Pancreas (tissue), 10 donors: ENCODE data around the gene SAMD14. TPM values are rescaled to one million over a fixed set of nuclear protein-coding genes. Genes with fewer than 3 reads are reported as not detected.
A peak's percentile ranks its signal among the peaks of the same experiment; 100 is the strongest.

ENCODE experiments used
- ATAC-seq, 4 donors: fragments of 200-7000 bp; cut with Tn5 transposase; one replicate each; pipeline versions ENCODE4 v1.8.0 to v1.9.1; 2020; ENCODE audit warnings: mild to moderate bottlenecking in 4 of 4, moderate library complexity in 4 of 4
- DNase-seq, 6 donors: peaks; one replicate each; pipeline ENCODE4 v3.0.0-alpha.2; 2020
- FAIRE-seq: peaks from 2 replicates; lab custom pipeline; 2012; peaks lifted over from hg19 to GRCh38; lab: Jason Lieb, UNC
- H3K27ac ChIP-seq, 4 donors: fragments of 200-600 bp; sonication (generic); 1 replicate in 3 of 4; 2 replicates in 1 of 4; pipeline versions ENCODE4 v1.5.0 to v1.8.0; 2020
- H3K27me3 ChIP-seq, 4 donors: fragments of 200-600 bp; one replicate each; pipeline ENCODE4 v1.8.0; 2021
- H3K36me3 ChIP-seq, 3 donors: fragments of 200-600 bp; sonication (generic) in 1 of 3; one replicate each; pipeline versions ENCODE4 v1.5.0 to v1.8.0; 2020 to 2021
- H3K4me1 ChIP-seq, 3 donors: fragments of 200-600 bp; one replicate each; pipeline ENCODE4 v1.8.0; 2021
- H3K4me3 ChIP-seq, 4 donors: fragments of 200-600 bp; sonication (generic) in 2 of 4; one replicate each; pipeline versions ENCODE4 v1.5.0 to v1.8.0; 2020 to 2021
- H3K9me3 ChIP-seq, 4 donors: fragments of 200-600 bp; one replicate each; pipeline ENCODE4 v1.8.0; 2021
- CTCF ChIP-seq, 4 donors: fragments of 200-600 bp; sonication (generic) in 3 of 4; IDR thresholded peaks; one replicate each; pipeline versions ENCODE4 v1.5.0 to v1.8.0; 2021; ENCODE audit warnings: antibody characterized with exemption in 4 of 4
- WGBS, 2 donors: extraction: QIAGEN DNeasy Blood & Tissue Kit; methylation state at CpG; one replicate each; pipeline ENCODE4 v1.1.7; 2013; 5-methylcytosine and 5-hydroxymethylcytosine counted together
- intact Hi-C, 3 donors: fragments of 100-400 bp; cut with DNase I; formaldehyde crosslinking; loops; one replicate each; pipeline versions ENCODE4 v1.11.1 to v1.14.2; 2022
- polyA plus RNA-seq, 2 donors: library from polyadenylated mRNA; stranded (reverse); fragments of 200-250 nt; gene quantifications; one replicate each; pipeline ENCODE4 v1.2.3, GENCODE V29; 2013
- total RNA-seq, 6 donors: library from RNA; stranded (reverse); fragmentation: NEBNext Ultra II Directional in 4 of 6; extraction: Animal tissue kit (Norgen Biotek cat#: 25700) in 4 of 6; gene quantifications; one replicate each; pipeline versions ENCODE4 v1.2.1 to v1.2.4, GENCODE V29; 2021 to 2023
- donor health status: healthy with polysubstance abuse.
- donor health status: DM: no; HTN: no; CAD: no; lungs with moderate emphysema.
- donor health status: DM: no; HTN: no; CAD: no.
- donor health status: control.
- donor health status: control.
- donor health status: Bipolar disorder and iron deficiency.
- donor health status: DM: yes; HTN: yes; CAD: no.
- donor health status: DM: no; HTN: no; CAD: no.
- donor health status: DM: no; HTN: no; CAD: no.
- donor health status: DM: yes; HTN: yes; CAD: no.

Gene SAMD14
- total and polyA plus RNA-seq, 8 donors = 0.09 to 1.3 (median 0.61) TPM

GRCh38 chr17:50111673-50112655 lies 18.0 kb downstream of the SAMD14 start:
- H3K4me1 ChIP-seq = peaks cover 5 to 21% (median 19%) of the 10 kb centered on the region in 3 donors
- H3K4me3 ChIP-seq = no peak overlapping the region
- peaks cover 0 to 16% (median 4%) of the 10 kb centered on the region in 3 donors for H3K36me3 ChIP-seq
- H3K27ac ChIP-seq = peak overlapping the region in 3 of 4 donors; percentile 39 to 52 (median 44)
- intact Hi-C loops = no loop called here
- peak; percentile 58 to 71 (median 69) for DNase-seq
- H3K27me3 ChIP-seq = no peaks in the 10 kb centered on the region
- peak; percentile 55 to 84 (median 62) for ATAC-seq
- WGBS, 2 donors = 56 to 62% methylated on average over 13 to 14 of the region's 14 CpGs
- no peak for TF ChIP-seq CTCF (IDR thresholded peaks at IDR 0.05)
- FAIRE-seq = no peak
- H3K9me3 ChIP-seq = no peaks in the 10 kb centered on the region

GRCh38 chr17:50110591-50111349 lies 19.2 kb downstream of the SAMD14 start:
- FAIRE-seq (no peak), DNase-seq (peak in 5 of 6 donors; percentile 67 to 84 (median 80)), ATAC-seq (peak; percentile 55 to 62 (median 60))
- Histone ChIP-seq H3K27me3 (no peaks in the 10 kb centered on the region), H3K9me3 (no peaks in the 10 kb centered on the region), H3K4me1 (peaks cover 5 to 21% (median 15%) of the 10 kb centered on the region in 3 donors), H3K36me3 (peaks cover 0 to 24% (median 4%) of the 10 kb centered on the region in 3 donors), H3K4me3 (no peak overlapping the region), H3K27ac (peak overlapping the region; percentile 31 to 52 (median 38))
- intact Hi-C loops = no loop called here
- no peak for TF ChIP-seq CTCF (IDR thresholded peaks at IDR 0.05)
- 52 to 62% methylated on average over 19 of the region's 19 CpGs for WGBS, 2 donors

- DNase-seq (peak in 3 of 6 donors; percentile 47 to 77 (median 57)), FAIRE-seq (no peak), ATAC-seq (no peak)
- H3K27me3 ChIP-seq = no peaks in the 10 kb centered on the region
- H3K4me1 ChIP-seq = peaks cover 5 to 21% (median 15%) of the 10 kb centered on the region in 3 donors
- H3K9me3 ChIP-seq = no peaks in the 10 kb centered on the region
- no peak overlapping the region for H3K27ac ChIP-seq
- no peak for TF ChIP-seq CTCF (IDR thresholded peaks at IDR 0.05)
- H3K36me3 ChIP-seq = peaks cover 0 to 24% (median 4%) of the 10 kb centered on the region in 3 donors
- H3K4me3 ChIP-seq = no peak overlapping the region
- 87 to 89% methylated on average over 18 to 19 of the region's 19 CpGs for WGBS, 2 donors
- intact Hi-C loops = no loop called here
These were observed 20.2 kb downstream of the SAMD14 start for GRCh38 chr17:50109785-50110184.

GRCh38 chr17:50109207-50109606 lies 20.8 kb downstream of the SAMD14 start:
- H3K9me3 ChIP-seq = no peaks in the 10 kb centered on the region
- H3K4me1 ChIP-seq = peaks cover 5 to 21% (median 15%) of the 10 kb centered on the region in 3 donors
- WGBS, 2 donors = 69 to 79% methylated on average over 6 to 7 of the region's 7 CpGs
- no peak for ATAC-seq
- H3K4me3 ChIP-seq = no peak overlapping the region
- peaks cover 0 to 24% (median 4%) of the 10 kb centered on the region in 3 donors for H3K36me3 ChIP-seq
- FAIRE-seq = no peak
- TF ChIP-seq CTCF (IDR thresholded peaks at IDR 0.05) = no peak
- H3K27me3 ChIP-seq = no peaks in the 10 kb centered on the region
- intact Hi-C loops = no loop called here
- peak in 1 of 6 donors; percentile 46 for DNase-seq
- H3K27ac ChIP-seq = no peak overlapping the region
